Measurements from ENCODE around the gene EFEMP1. TPM values are rescaled to one million over a fixed set of nuclear protein-coding genes. Genes with fewer than 3 reads are reported as not detected.

EFEMP1 gene
- total and polyA plus RNA-seq, 2 experiments from 2014 or later, result 54.6 to 63.4 TPM

GRCh38 chr2:55861733-55862132, 61.8 kb downstream of the EFEMP1 start:
- DNase-seq (ENCODE audit: low spot score), result no peak
- Histone ChIP-seq H3K36me3 (replicated peaks; ENCODE audit: insufficient read depth, low read depth) (no peaks in the 10 kb centered on the region), H3K4me2 (peak overlapping the region; percentile 22), H3K4me1 (ENCODE audit: insufficient read depth) (peaks cover 4% of the 10 kb centered on the region), H3K4me3 (no peak overlapping the region), H4K20me1 (ENCODE audit: insufficient read depth, poor library complexity, severe bottlenecking) (no peaks in the 10 kb centered on the region), H3K9me2 (replicated peaks; ENCODE audit: insufficient read depth) (no peaks in the 10 kb centered on the region), H3K27ac (peak overlapping the region; percentile 72), H3K9me3 (ENCODE audit: low read depth) (no peaks in the 10 kb centered on the region), H2AFZ (no peak overlapping the region), H3K27me3 (no peaks in the 10 kb centered on the region), H3K79me2 (no peaks in the 10 kb centered on the region)
- no peak for TF ChIP-seq EZH2 (IDR thresholded peaks at IDR 0.05; ENCODE audit: borderline replicate concordance)
- TF ChIP-seq EZH2phosphoT487 (IDR thresholded peaks at IDR 0.05; ENCODE audit: low read depth, severe bottlenecking, unreplicated experiment), result no peak
- TF ChIP-seq CTCF (IDR thresholded peaks at IDR 0.05; ENCODE audit: poor library complexity), result no peak
- WGBS (ENCODE audit: low lambda C conversion rate, missing lambda C conversion rate), result 91% methylated on average over 6 of the region's 6 CpGs

DNA sequence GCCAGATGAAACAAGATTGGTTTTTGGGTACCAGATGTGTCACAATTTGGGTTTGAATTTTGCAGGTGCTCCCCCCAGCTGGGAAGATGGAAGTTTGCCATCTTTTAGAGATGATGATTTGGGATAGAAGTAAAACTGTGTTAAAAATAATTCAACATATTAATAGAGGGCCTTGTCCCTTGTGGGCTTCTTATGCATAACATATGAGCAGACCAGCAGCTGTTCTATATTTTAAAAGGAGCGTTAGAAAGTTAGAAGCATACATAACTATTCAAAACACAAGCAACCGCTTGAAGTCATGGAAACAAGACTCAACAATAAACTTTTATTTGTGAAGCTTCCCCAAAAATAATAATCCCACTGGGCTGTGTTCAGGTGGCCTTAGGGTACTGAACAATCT, 62.8 kb downstream of the EFEMP1 start:
- peaks cover 4% of the 10 kb centered on the region for H3K4me1 ChIP-seq (ENCODE audit: insufficient read depth)
- H3K9me2 ChIP-seq (replicated peaks; ENCODE audit: insufficient read depth), result no peaks in the 10 kb centered on the region
- no peak overlapping the region for H3K4me3 ChIP-seq
- TF ChIP-seq EZH2 (IDR thresholded peaks at IDR 0.05; ENCODE audit: borderline replicate concordance) (no peak), EZH2phosphoT487 (IDR thresholded peaks at IDR 0.05; ENCODE audit: low read depth, severe bottlenecking, unreplicated experiment) (no peak), CTCF (IDR thresholded peaks at IDR 0.05; ENCODE audit: poor library complexity) (no peak)
- no peak overlapping the region for H3K4me2 ChIP-seq
- H3K27me3 ChIP-seq, result no peaks in the 10 kb centered on the region
- no peaks in the 10 kb centered on the region for H4K20me1 ChIP-seq (ENCODE audit: insufficient read depth, poor library complexity, severe bottlenecking)
- no peaks in the 10 kb centered on the region for H3K36me3 ChIP-seq (replicated peaks; ENCODE audit: insufficient read depth, low read depth)
- no peak for DNase-seq (ENCODE audit: low spot score)
- no peak overlapping the region for H3K27ac ChIP-seq
- 92% methylated on average over 2 of the region's 2 CpGs for WGBS (ENCODE audit: low lambda C conversion rate, missing lambda C conversion rate)
- H3K79me2 ChIP-seq, result no peaks in the 10 kb centered on the region
- no peak overlapping the region for H2AFZ ChIP-seq
- no peaks in the 10 kb centered on the region for H3K9me3 ChIP-seq (ENCODE audit: low read depth)

- Histone ChIP-seq H2AFZ (no peak overlapping the region), H3K4me2 (no peak overlapping the region), H3K36me3 (replicated peaks; ENCODE audit: insufficient read depth, low read depth) (no peaks in the 10 kb centered on the region), H3K4me1 (ENCODE audit: insufficient read depth) (no peaks in the 10 kb centered on the region), H3K79me2 (no peaks in the 10 kb centered on the region), H3K27me3 (no peaks in the 10 kb centered on the region), H3K4me3 (no peak overlapping the region), H3K9me2 (replicated peaks; ENCODE audit: insufficient read depth) (no peaks in the 10 kb centered on the region), H3K9me3 (ENCODE audit: low read depth) (no peaks in the 10 kb centered on the region), H3K27ac (no peak overlapping the region), H4K20me1 (ENCODE audit: insufficient read depth, poor library complexity, severe bottlenecking) (no peaks in the 10 kb centered on the region)
- DNase-seq (ENCODE audit: low spot score), result no peak
- no peak for TF ChIP-seq CTCF (IDR thresholded peaks at IDR 0.05; ENCODE audit: poor library complexity)
- no peak for TF ChIP-seq EZH2 (IDR thresholded peaks at IDR 0.05; ENCODE audit: borderline replicate concordance)
- TF ChIP-seq EZH2phosphoT487 (IDR thresholded peaks at IDR 0.05; ENCODE audit: low read depth, severe bottlenecking, unreplicated experiment), result no peak
- WGBS (ENCODE audit: low lambda C conversion rate, missing lambda C conversion rate), result 85% methylated on average over 3 of the region's 3 CpGs
Measured at GRCh38 chr2:55859875-55860274, 63.7 kb downstream of the EFEMP1 start.

DNA sequence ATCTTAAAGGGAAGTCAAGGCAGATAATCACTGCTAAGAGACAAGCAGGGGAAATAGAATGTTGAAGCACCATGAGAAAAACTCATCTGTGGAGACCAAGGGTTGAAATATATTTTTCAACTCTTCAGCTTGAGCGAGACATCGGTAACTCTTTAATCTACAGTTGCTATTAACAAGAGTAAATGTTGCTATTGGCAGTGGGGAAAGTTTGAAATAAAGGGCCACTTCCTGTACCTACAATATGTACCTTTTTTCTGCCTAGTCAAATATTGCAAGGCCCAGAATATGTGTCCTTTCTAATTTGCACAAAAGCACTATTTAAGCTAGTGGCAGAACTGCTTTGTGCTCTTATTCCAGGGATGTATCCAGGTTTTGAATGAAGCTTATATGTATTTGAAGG, 65.8 kb downstream of the EFEMP1 start:
- Histone ChIP-seq H3K36me3 (replicated peaks; ENCODE audit: insufficient read depth, low read depth) (no peaks in the 10 kb centered on the region), H2AFZ (no peak overlapping the region), H3K4me2 (no peak overlapping the region), H3K27me3 (no peaks in the 10 kb centered on the region), H3K9me2 (replicated peaks; ENCODE audit: insufficient read depth) (no peaks in the 10 kb centered on the region), H4K20me1 (ENCODE audit: insufficient read depth, poor library complexity, severe bottlenecking) (no peaks in the 10 kb centered on the region), H3K4me1 (ENCODE audit: insufficient read depth) (no peaks in the 10 kb centered on the region), H3K27ac (no peak overlapping the region), H3K79me2 (no peaks in the 10 kb centered on the region), H3K9me3 (ENCODE audit: low read depth) (no peaks in the 10 kb centered on the region), H3K4me3 (no peak overlapping the region)
- WGBS (ENCODE audit: low lambda C conversion rate, missing lambda C conversion rate), result 100% methylated on average over 2 of the region's 2 CpGs
- DNase-seq (ENCODE audit: low spot score), result no peak
- TF ChIP-seq EZH2phosphoT487 (IDR thresholded peaks at IDR 0.05; ENCODE audit: low read depth, severe bottlenecking, unreplicated experiment), result no peak
- TF ChIP-seq EZH2 (IDR thresholded peaks at IDR 0.05; ENCODE audit: borderline replicate concordance), result no peak
- no peak for TF ChIP-seq CTCF (IDR thresholded peaks at IDR 0.05; ENCODE audit: poor library complexity)

All from hepatocyte (in vitro differentiated cells).